HPDE6-E6E7 (cell line): ENCODE results near the gene RPUSD2.

Source experiments
- DNase-seq: peaks from one replicate; pipeline ENCODE4 v3.0.0; 2011; ENCODE audit warnings: missing footprints; ENCODE audit errors: extremely low spot score

The RPUSD2 gene

DNA sequence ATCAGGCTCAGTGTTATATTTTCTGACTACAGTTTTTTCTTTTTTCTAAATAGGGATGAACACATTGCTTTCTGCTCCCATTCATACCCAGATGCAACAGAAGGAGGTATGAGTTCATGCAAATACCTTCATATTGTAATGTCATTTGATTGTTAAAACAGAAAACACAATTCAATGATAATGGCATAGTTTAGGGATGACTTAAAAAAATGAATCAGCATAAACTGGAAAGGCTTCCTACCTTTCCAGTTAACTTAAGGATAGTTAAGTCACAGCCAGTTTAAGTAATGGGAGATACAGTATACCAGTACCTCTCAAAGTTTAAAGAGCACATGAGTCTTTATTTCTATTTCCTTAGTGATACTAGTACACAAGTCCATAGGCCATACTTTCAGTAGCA, 49.8 kb downstream of the RPUSD2 start:
- no peak for DNase-seq

GRCh38 chr15:40623361-40623760, 54.3 kb downstream of the RPUSD2 start:
- no peak for DNase-seq
